Erythroblast (primary cell): ENCODE measurements around the gene RAP1GAP2.

Source experiments
- GATA1 ChIP-seq: IDR thresholded peaks from 2 replicates; pipeline ENCODE4 v1.6.1; 2011; ENCODE audit warnings: low read depth, mild to moderate bottlenecking, control low read depth, low read length, moderate library complexity
- POLR2A ChIP-seq: IDR thresholded peaks from 2 replicates; pipeline ENCODE4 v1.6.1; 2011; ENCODE audit warnings: mild to moderate bottlenecking, low read length

GRCh38 chr17:2967515-2967914, 171.3 kb downstream of the RAP1GAP2 start:
- TF ChIP-seq POLR2A = no peak
- no peak for TF ChIP-seq GATA1
